ENCODE measurements around the gene SMU1. TPM values are rescaled to one million over a fixed set of nuclear protein-coding genes. Genes with fewer than 3 reads are reported as not detected.

Gene SMU1
- total RNA-seq = 10 to 100 TPM; 14.6 to 23.5 (median 17.2) TPM

DNA sequence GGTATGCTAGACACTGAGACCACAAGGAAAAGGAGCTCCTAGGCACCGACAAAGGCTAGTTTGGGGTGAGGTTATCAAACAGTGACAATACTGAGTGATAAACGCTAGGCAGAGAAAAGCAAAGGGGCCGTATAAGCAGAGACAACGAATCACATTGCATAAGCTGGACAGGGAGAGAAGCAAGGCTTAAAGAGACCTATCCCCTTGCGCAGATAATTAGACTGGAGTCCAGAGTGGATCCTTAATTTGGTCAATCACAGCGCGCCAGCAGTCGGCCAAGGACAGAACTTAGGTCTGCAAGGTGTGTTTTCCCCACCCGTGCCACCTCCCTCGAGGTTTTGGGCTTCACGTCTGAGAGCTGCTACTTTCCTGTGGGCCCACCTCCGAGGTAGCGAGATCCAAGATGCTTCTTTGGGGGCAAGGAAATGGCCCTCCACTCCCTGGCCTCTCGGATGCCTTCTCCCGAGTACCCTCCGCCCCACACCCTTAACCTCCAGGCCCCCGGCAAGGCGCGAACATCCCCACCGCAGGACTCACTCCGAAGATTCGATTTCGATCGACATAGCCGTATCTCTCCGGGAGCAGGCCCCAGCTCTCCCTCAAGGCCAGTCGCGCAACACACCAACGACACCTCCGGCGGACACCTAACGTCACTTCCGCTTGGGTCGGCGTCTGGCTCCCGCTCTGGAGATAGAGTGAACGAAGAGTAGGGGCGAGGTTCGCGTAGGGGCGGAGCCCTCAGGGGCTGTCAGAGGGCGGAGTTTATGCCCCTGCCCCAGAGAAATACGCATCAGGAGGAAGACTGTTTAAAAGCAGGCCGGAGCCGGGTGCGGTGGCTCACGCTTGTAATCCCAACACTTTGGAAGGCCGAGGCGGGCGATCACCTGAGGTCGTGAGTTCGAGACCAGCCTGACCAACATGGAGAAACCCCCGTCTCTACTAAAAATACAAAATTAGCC is at the start of gene SMU1:
Gene SMU1, minus strand, starts transcription at position 629 of the 959 bp plus-strand sequence. Its CDS starts 66 bp downstream, at position 563.
- peak; percentile 98 for ATAC-seq (ENCODE audit: low FRiP score)
- TF ChIP-seq, protein P1, sequence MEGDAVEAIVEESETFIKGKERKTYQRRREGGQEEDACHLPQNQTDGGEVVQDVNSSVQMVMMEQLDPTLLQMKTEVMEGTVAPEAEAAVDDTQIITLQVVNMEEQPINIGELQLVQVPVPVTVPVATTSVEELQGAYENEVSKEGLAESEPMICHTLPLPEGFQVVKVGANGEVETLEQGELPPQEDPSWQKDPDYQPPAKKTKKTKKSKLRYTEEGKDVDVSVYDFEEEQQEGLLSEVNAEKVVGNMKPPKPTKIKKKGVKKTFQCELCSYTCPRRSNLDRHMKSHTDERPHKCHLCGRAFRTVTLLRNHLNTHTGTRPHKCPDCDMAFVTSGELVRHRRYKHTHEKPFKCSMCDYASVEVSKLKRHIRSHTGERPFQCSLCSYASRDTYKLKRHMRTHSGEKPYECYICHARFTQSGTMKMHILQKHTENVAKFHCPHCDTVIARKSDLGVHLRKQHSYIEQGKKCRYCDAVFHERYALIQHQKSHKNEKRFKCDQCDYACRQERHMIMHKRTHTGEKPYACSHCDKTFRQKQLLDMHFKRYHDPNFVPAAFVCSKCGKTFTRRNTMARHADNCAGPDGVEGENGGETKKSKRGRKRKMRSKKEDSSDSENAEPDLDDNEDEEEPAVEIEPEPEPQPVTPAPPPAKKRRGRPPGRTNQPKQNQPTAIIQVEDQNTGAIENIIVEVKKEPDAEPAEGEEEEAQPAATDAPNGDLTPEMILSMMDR (IDR thresholded peaks at IDR 0.05) = no peak
- DNase-seq (ENCODE audit: low spot score) = peak; percentile 84

DNA sequence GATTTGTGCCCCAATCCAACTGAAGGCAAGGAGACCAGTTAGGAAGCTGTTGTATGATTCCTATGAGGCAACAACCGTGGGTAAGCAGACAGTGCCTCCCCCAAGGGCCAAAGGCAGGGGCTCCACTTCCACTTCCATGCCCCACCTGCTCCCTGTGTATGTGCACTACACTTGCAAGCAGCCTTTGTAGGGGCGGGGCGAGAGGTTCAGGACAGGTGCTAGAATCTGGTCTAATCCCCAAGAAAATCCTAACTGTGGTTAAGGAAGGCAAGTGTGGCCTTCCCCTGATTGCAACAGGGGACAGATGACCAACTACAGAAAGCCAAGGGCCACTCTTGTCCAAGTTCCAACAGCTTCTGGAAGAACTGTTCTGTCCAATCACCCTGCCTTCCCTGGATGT is 49.0 kb upstream of the SMU1 start:
- TF ChIP-seq, protein P1 (IDR thresholded peaks at IDR 0.05) = no peak
- DNase-seq (ENCODE audit: low spot score) = no peak
- ATAC-seq (ENCODE audit: low FRiP score) = no peak

DNA sequence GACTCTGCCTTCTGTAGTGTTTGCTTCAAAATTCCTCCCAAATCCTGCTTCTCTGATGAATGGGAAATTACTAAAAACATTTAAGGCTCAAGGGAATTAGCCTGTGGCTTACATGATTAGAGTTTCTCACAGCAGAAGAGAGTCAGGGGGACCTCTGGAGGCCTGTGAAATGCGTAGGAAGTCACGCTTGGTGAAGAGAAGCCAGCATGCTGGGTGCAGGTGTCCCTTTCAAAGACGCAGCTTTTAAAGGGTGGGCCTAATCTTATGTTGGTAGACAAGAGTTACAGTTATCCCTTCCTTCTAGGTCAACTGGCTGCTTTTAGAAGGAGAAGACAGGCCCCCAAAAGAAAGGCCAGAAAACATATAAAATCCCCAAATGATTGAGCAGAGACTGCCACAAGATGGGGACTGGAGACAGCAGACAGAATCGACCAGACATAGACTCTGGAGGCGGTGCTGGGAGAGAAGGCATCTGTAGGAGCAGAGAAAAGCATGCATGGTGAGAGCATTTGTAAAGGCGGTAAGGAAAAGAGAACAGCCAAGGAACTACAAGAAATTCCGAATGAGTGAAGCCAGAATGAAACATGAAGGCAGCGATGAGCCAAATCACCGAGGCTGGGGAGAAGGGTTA is 48.4 kb upstream of the SMU1 start:
- TF ChIP-seq, protein P1 (IDR thresholded peaks at IDR 0.05) = no peak
- no peak for ATAC-seq (ENCODE audit: low FRiP score)

DNA sequence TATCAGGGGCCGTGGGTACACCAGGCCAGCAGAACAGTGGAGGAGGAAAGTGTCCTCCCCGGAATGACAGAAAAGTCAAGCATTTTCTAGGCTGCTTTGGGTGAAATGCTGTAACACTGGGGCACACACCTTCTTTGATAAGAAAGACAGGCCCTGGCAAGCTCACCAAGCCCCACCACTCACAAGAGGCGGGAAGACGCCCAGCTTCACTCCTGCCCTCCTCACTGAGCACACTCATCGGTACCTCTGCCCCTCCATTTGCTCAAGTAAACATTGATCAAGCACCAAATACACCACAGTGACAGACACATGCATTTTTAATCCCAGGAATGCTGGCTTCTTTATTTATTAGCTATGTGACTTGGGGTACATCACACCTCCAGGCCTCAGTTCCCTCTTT is 47.6 kb upstream of the SMU1 start:
- ATAC-seq (ENCODE audit: low FRiP score) = no peak
- DNase-seq (ENCODE audit: low spot score) = no peak
- TF ChIP-seq, protein P1 (IDR thresholded peaks at IDR 0.05) = no peak

More for the DNA sequence above, 48.4 kb upstream of the SMU1 start:
- no peak for DNase-seq (ENCODE audit: low spot score)

DNA sequence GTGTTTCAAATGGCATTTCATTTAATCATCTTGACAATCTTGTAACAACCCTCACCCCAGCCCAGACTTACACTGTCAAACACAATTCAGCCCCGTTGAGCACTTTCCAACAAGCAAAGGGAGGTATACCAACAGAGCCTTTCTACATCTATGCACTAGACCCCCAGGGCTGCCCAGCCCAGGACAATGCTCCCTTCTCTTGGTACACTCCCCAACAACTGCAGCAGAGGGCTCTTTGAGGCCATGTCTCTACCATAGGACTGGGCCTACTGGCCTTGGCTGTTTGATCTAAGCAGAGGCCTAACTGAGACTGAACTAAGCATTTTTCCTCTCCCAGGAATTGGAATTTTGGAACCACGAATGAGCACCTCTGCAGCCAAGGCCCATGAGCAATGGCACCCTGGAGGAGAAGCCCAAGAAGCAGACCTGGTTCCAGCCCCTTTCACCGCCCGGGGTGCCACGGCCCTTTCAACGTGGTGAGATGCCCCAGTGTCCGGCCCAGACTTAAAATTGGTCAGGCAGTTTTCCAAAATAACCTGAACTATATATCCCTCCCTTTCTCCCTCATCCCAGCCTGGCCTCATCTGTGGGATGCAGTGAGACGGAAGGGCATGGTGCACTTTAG is 47.0 kb upstream of the SMU1 start:
- DNase-seq (ENCODE audit: low spot score) (no peak), ATAC-seq (ENCODE audit: low FRiP score) (no peak)
- TF ChIP-seq, protein P1 (IDR thresholded peaks at IDR 0.05) = no peak

DNA sequence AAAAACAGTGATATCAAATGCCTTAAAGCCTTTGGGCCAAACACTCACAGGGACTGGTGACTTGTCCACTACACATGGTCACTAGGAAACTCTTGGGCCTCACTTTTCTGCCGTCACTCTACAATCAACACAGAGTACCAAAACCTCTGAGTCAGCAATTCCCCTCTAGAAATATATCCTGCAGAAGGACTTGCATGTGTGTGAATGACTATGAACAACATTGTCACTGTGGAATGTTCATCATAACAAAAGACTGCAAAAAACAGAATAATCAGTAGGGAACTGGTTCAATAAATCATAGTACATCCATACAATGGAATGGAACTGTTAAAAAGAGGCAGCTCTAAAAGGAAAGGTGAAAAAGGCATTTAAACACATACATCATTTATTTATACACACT is 44.1 kb upstream of the SMU1 start:
- TF ChIP-seq, protein P1 (IDR thresholded peaks at IDR 0.05) = no peak
- no peak for ATAC-seq (ENCODE audit: low FRiP score)
- DNase-seq (ENCODE audit: low spot score) = no peak
